ENCODE measurements around the gene PIRT. TPM values are rescaled to one million over a fixed set of nuclear protein-coding genes. Genes with fewer than 3 reads are reported as not detected.

PIRT gene
- total RNA-seq, 4 donors from 2014 or later: 0.97 TPM; not detected in 3

GRCh38 chr17:10798910-10799309 lies 39.0 kb downstream of the PIRT start:
- Histone ChIP-seq H3K36me3 (no peaks in the 10 kb centered on the region), H3K4me1 (peaks cover 0 to 5% of the 10 kb centered on the region in 2 donors), H3K4me3 (no peak overlapping the region), H3K27ac (no peak overlapping the region), H3K9me3 (no peaks in the 10 kb centered on the region), H3K27me3 (no peaks in the 10 kb centered on the region)
- DNase-seq: no peak
- intact Hi-C loops (cut with DNase I; ENCODE audit: low total_unique reads): no loop called here
- no peak for TF ChIP-seq CTCF (IDR thresholded peaks at IDR 0.05)
- no peak for TF ChIP-seq POLR2A (IDR thresholded peaks at IDR 0.05)

GRCh38 chr17:10798332-10798749 lies 39.5 kb downstream of the PIRT start:
- no peak overlapping the region for H3K27ac ChIP-seq
- TF ChIP-seq POLR2A (IDR thresholded peaks at IDR 0.05): no peak
- no peak for TF ChIP-seq CTCF (IDR thresholded peaks at IDR 0.05)

GRCh38 chr17:10797476-10798328 lies 40.2 kb downstream of the PIRT start:
- no peak overlapping the region for H3K4me3 ChIP-seq
- no peaks in the 10 kb centered on the region for H3K9me3 ChIP-seq
- H3K27me3 ChIP-seq: no peaks in the 10 kb centered on the region
- TF ChIP-seq POLR2A (IDR thresholded peaks at IDR 0.05): no peak
- TF ChIP-seq CTCF (IDR thresholded peaks at IDR 0.05): no peak
- no peak overlapping the region for H3K27ac ChIP-seq
- DNase-seq: no peak
- intact Hi-C loops (cut with DNase I; ENCODE audit: low total_unique reads): no loop called here
- H3K4me1 ChIP-seq: peaks cover 0 to 5% of the 10 kb centered on the region in 2 donors
- no peaks in the 10 kb centered on the region for H3K36me3 ChIP-seq

More at GRCh38 chr17:10798332-10798749, 39.5 kb downstream of the PIRT start:
- no peaks in the 10 kb centered on the region for H3K27me3 ChIP-seq
- intact Hi-C loops (cut with DNase I; ENCODE audit: low total_unique reads): no loop called here
- no peak overlapping the region for H3K4me3 ChIP-seq
- H3K36me3 ChIP-seq: no peaks in the 10 kb centered on the region
- peaks cover 0 to 5% of the 10 kb centered on the region in 2 donors for H3K4me1 ChIP-seq
- DNase-seq: no peak
- H3K9me3 ChIP-seq: no peaks in the 10 kb centered on the region

- no peak for DNase-seq
Measured at GRCh38 chr17:10793816-10794215, 44.1 kb downstream of the PIRT start.

More at GRCh38 chr17:10793816-10794215, 44.1 kb downstream of the PIRT start:
- H3K36me3 ChIP-seq: no peaks in the 10 kb centered on the region
- no peaks in the 10 kb centered on the region for H3K27me3 ChIP-seq
- no peak overlapping the region for H3K27ac ChIP-seq
- intact Hi-C loops (cut with DNase I; ENCODE audit: low total_unique reads): no loop called here
- H3K4me3 ChIP-seq: no peak overlapping the region
- no peaks in the 10 kb centered on the region for H3K9me3 ChIP-seq
- no peak for TF ChIP-seq CTCF (IDR thresholded peaks at IDR 0.05)
- TF ChIP-seq POLR2A (IDR thresholded peaks at IDR 0.05): no peak
- peaks cover 0 to 5% of the 10 kb centered on the region in 2 donors for H3K4me1 ChIP-seq
